HG02973 (cell line): Measurements from ENCODE around the gene DNMT3L.

ENCODE experiments used
- ATAC-seq: cut with Tn5 transposase; IDR thresholded peaks from one replicate; pipeline ENCODE4 v1.9.1; 2021; ENCODE audit warnings: moderate library complexity; ENCODE audit not compliant: unreplicated experiment

The DNMT3L gene

GRCh38 chr21:44279354-44280260 is 17.9 kb upstream of the DNMT3L start:
- ATAC-seq = no peak

DNA sequence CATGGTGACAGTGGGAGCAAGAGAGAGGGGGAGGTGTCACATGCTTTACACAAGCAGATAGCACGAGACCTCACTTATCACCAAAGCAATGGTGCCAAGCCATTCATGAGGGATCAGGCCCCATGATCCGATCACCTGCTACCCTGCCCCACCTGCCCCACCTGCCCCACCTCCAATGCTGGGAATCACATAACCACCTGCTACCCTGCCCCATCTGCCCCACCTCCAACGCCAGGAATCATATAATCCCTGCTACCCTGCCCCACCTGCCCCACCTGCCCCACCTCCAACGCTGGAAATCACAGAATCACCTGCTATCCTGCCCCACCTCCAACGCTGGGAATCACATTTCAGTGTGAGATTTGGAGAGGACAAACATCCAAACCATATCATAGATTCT is 13.3 kb upstream of the DNMT3L start:
- ATAC-seq = no peak

GRCh38 chr21:44273046-44273445 is 11.3 kb upstream of the DNMT3L start:
- ATAC-seq = no peak

GRCh38 chr21:44272284-44272858 is 10.7 kb upstream of the DNMT3L start:
- ATAC-seq = no peak

DNA sequence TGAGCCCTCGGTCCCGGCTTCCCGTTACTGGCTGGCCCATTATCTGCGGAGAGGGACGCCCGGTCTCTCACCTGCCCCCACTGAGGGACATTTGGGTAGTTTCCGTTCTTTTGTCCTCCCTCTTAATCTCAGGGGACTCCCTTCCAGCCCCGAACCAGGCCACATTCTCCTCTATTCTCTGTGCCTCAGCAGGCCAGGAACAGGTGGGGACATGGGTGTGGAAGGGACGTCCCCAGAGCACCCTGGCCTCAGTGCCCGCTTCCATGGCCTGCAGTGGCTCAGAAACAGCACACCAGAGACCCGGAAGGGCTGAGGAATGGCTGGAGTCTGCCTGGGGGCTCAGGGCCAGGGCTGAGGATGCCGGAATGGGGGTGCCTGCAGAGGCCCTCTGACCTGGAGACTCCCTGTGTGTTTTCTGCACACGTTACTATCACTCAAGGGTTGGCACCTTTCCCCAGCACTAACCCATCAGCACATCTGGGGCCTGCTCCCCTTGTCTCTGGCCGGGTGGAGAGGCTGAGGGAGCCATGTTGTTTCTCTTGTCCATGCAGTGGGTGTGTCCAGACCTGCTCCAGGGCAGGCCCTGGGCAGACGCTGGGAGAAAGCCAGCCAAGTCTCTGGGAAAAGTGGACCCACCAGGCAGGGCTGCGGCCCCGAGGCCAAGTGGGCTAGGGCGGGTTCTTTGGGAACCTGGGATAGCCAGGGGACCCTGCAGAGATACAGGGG is 10.0 kb upstream of the DNMT3L start:
- no peak for ATAC-seq

DNA sequence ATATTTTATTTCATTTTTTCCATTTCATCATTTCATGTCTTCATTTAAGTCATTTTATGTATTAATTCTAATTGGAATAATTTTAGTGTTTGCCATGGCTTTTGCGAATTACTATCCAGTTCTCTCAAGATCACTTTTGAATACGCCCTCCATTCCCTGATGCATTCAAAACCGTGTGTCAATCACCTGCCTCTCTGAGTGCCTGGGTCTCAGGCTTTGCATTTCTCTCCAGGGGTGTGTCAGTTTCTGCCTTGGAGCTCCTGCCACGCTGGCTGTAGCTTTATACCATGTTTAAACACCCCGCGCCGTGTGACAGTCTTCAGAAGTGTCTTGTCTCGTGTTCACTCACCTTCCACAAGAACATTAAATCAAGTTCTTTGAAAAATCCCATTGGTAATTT is 7.4 kb upstream of the DNMT3L start:
- no peak for ATAC-seq

DNA sequence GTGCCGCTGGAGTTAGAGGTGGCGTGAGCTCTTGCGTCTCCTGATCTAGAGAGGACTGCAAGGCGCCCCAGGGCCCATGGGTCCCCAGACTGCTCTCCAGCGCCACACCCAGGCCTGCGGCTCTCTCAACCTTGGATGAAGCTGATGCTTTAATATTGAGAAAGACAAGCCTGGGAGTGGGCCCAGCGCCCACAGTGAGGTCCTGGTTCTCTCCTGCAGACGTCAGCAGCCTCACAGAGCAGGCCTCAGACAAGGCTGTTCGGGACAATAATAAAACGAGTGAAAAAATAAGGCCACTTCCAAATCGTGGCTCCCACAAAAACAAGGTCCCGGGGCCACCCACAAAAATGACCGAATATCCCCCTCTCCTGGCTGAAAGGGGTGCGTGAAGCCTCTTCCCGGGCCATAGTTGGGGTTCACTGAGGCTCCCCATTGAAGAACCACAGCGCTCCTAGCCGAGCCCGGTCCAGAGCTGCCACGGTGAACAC is 6.0 kb upstream of the DNMT3L start:
- no peak for ATAC-seq

DNA sequence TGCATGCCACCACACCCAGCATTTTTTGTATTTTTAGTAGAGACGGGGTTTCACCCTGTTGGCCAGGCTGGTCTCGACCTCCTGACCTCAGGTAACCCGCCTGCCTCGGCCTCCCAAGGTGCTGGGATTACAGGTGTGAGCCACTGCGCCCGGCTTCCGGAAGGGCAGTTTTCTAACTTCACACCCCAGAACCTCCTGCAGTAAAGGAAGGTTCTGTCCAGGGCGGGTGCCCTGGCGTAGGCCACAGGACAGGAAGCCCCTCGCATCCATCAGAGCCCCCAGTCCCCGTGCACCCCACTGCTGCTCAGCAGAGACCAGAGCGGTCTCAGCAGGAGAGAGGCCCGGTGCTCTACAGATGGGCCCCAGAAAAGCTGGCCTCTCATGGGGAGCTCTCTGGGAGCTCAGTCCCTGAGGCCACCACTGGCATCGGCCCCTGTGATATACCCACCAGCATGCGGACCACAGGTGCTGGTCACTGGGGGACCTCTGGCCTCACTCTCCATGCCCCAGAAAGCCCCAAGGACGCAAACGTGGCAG is 4.1 kb upstream of the DNMT3L start:
- ATAC-seq = no peak

DNA sequence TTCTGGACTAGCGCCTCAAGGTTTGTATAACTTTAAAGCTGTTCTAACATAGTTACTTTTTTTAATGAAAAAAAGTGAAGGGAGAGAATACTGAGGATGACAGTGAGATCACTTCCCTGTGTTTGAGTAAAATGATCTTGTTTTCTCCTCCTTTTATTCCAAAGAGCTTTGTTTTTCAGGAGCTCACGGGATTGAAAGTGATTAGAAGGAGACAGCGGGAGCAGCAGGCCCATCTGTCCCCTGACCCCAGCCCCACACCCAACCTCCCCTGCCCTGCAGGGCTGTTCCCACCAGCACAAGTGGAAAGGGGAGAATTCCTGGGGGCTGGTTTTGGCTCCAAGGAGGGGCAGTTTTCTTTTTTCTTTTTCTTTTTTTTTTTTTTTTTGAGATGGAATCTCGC is 2.1 kb upstream of the DNMT3L start:
- no peak for ATAC-seq

DNA sequence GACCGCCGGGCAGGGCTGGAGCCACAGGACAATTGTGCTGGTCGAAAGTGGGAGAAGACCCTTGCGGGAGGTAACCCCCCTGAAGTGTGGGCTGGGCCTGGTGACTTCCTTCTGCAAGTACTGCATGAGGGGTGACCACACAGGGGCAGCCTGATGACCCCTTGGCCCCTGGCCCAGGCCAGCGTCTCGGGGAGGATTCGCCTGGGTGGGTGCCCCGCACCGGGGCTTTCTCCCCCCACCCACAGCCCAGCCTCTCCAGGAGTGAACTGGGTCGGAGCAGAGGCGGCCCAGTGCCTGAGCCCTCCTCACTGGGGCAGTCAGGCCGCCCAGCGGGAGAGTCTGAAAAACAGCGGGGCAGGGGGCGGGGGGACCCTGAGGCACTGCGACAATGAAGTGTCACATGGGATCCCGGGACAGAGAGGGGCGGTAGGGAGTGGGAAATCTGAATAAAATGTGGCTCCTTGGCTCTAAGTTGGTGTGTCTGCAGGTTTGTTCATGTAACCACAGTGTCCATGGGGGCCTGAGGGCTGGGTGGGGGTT is 1.6 kb upstream of the DNMT3L start:
- no peak for ATAC-seq

DNA sequence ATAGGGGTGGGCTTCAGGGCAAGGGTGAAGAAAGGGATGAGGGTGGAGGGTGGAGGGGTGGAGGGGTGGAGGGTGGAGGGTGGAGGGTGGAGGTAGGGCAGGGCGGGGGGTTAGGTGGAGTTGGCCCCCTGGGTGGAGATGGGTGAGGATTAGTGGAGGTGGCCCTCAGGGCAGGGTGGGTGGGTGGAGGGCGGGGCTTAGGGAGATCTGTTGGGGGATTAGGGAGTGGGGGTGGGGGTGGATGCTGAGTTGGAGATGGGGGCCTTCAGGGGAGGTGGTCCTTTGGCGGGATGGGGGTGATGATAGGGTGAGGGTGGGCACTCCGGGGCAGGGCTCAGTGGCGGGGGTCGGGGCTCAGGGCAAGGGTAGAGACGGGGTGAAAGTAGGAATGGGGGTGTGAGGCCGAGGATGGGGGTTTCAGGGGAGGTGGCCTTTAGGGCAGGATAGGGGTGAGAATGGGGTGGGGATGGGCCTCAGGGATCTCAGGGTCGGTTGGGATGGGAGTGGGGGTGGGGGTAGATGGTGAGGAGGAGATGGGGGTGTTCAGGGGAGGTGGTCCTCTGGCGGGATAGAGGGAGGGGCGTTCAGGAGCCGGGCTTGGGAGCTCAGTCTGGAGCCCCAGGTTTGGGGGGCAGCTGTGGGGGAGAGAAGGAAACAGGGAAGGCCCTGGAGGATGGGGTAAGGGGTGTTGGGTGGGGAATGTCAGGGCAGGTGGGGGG is 800 bp upstream of the DNMT3L start:
- no peak for ATAC-seq

- ATAC-seq = no peak
These were observed 686 bp downstream of the DNMT3L start for GRCh38 chr21:44260791-44261631.

DNA sequence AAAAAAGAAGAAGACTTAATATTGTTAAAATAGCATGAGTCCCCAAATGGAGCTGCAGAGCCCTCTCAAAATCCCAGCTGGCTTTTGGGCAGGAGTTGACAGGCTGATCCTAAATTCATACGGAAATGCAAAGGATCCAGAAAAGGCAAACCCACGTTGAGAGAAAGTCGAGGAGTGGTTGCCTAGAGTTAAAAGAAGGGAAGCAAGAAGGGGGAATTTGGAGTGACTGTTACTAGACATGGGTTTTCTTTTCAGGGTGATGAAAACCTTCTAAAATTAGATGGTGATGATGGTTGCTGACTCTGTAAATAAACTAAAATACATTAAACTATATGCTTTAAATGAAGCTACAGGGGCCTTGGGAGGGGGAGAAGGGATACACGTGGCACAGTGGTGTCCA is 1.6 kb downstream of the DNMT3L start:
- no peak for ATAC-seq

- no peak for ATAC-seq
These were observed 2.5 kb downstream of the DNMT3L start for GRCh38 chr21:44259082-44259705.

DNA sequence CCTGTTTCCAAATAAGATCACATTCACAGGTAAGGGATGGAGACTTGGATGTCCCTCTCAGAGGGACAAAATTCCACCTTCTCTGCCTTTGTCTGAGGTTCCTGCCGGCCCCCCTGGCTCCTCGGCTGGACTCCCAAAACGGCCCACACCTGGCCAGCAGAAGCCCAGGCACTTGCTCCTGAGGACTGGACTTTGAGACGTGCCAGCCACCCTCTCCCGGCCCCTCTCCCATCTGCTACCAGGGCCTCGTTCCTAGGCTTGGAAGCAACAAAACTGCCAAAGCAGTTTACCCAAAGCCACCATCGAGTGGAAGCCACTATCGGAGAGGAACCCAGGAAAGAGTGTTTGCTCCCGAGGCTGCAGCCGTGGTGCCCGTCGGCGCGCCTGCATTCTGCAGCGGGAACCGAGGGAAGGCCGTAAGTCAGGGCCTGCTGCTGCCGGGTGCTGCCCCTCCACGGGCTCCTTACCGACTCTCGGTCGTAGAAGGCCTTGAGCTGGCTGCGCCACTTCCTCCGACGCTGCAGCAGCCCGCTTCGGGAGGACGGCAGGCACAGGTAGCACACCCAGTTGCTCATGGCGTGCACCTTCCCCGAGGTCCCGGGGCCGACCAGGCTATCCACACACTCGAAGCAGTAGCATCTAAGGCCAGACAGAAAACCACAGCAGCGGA is 3.5 kb downstream of the DNMT3L start:
- no peak for ATAC-seq

GRCh38 chr21:44255511-44255981 is 6.2 kb downstream of the DNMT3L start:
- ATAC-seq = no peak

DNA sequence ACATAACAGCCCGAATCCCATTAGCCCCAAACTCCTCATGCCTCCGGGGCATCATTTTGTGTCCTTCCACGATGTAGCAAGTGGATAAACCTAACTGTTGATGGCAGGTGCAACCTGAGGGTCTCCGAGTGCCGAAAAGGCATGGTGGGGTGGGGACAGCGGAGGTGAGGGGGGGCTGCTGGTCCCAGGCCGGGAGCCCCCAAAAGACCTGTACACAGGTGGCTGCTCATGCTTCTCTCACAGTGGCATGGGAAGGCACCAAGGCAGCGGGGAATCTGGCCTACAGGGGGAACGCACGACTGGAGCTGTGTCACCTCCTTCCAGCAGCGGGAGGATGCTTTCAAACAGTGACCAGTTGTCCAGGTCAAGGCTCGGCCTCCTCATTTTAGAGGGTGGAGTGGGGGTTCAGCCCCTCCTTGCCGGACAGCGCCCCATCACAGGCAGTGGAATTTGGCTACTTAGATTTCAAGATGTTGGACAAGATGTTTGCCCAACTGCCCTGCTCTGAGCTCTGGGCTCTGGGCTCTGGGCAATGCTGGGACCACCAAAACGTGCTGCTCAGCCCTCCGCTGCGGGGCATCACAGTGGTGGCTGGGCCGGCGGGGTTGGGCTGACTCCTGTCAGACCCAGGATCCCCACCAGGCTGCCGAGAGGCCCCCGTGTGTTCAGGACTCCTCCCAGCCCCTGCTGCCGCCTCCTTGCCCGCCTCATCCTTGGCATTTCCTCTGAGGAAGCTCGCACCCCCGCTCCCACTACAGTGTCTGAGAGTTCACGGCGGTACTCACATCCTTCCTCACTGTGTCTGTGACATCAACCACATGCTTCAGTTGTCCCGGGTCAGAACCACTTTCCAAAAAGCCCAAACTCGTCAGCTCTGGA is 7.6 kb downstream of the DNMT3L start:
- no peak for ATAC-seq
